GM18526 (cell line): ENCODE measurements around the gene HDGFL3.

ENCODE experiments used
- POLR2A ChIP-seq: IDR thresholded peaks from 3 replicates; pipeline ENCODE4 v1.6.1; 2011; ENCODE audit not compliant: insufficient read length; ENCODE audit errors: extremely low read depth

The HDGFL3 gene

GRCh38 chr15:83100097-83100646, 107.5 kb downstream of the HDGFL3 start:
- no peak for TF ChIP-seq POLR2A

DNA sequence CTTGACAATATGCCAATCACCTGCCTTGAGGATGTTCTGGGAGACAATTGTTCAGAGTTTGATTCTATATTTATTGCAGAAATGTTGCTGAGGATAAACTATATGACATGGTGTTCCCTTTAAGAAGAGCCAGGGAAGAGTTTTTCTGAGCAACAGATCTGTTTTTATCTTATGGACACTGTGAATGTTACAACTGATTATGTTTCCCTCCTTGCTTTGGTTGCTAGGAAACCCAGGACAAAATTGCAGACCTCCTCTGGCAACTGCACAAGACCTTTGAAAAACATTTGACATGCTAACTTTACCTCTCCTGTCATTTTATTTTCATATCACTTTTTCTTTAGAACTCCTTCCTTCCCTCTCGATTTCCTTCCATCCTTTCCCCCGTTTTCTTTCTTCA, 108.3 kb downstream of the HDGFL3 start:
- no peak for TF ChIP-seq POLR2A

DNA sequence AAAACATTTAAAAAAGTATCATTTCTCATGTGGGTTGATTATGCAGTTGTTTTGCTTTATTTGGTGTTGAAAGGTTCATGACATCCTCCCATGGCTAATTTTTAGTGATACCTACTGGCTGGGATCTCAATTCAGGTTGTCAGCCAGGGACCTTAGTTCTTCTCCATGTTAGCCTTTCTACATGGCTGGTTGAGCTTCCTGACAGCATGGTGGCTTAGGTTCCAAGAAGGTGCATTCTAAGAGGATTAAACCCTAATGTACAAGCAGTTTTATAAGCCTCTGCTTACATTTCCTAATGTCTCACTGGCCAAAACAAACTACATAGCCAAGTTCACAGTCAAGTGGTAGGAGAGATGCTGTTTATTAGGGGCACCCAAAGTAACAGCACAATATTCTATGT, 109.5 kb downstream of the HDGFL3 start:
- no peak for TF ChIP-seq POLR2A

DNA sequence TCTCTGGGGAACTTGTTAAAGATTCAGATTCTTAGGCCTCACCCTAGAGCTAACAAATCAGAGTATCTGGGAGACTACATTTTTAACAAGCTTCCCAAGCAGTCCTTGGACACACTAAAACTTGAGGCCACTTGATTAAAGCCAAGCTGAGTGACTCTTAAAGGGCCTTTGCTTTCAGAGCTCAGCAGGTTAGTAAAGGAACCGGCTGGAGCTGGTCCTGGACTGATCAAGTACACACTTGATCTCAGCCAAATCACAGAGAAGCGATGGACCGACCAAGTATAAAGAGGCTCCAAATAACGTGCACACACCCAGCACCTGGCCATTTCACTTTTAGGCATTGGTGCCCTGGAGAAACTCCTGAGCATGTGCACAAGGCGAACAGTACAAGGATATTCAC, 113.0 kb downstream of the HDGFL3 start:
- TF ChIP-seq POLR2A = no peak

DNA sequence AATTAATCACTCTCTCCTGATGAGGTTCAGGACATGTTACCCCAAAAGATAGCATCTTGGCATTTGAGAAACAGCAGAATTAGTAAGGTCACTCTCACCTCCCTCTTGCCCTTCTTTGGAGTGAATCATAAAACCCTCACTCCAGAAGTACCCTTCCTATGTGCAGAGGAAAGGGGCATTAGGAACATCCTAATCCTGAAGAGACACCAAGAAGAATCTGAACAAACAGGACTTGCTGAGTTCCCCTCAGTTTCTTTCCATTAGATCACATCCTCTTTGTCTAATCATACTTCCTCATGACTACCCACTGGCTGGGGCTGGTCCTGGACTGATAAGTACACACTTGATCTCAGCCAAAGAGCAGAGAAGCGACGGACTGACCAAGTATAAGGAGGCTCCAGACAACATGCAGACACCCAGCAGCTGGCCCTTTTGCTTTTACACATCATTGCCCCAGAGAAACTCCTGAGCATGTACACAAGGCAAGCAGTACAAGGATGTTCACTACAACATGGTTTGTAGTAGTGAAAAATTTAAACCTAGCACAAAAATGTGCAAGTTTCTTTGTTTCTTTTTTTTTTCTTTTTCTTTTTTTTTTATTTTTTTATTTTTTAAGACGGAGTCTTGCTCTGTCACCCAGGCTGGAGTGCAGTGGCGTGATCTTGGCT, 115.2 kb downstream of the HDGFL3 start:
- no peak for TF ChIP-seq POLR2A

DNA sequence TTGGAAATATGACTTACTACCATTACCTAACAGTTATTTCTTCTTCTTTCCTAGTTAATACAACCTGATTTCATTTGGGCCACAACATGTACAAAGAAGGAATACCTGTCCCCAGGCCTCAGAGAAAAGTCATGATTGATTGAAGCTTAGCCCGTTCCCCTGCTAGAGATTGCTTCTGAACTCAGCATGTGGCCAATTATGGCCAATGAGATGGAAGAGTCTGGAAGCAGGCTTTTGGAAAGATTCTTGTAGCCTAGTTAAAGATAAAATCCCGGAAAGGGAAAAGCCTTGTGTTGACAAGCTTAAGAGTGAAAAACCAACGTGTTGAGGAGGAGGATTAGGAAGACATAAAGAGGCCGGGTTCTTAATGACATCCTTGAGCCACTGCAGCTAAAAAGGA, 117.2 kb downstream of the HDGFL3 start:
- no peak for TF ChIP-seq POLR2A

DNA sequence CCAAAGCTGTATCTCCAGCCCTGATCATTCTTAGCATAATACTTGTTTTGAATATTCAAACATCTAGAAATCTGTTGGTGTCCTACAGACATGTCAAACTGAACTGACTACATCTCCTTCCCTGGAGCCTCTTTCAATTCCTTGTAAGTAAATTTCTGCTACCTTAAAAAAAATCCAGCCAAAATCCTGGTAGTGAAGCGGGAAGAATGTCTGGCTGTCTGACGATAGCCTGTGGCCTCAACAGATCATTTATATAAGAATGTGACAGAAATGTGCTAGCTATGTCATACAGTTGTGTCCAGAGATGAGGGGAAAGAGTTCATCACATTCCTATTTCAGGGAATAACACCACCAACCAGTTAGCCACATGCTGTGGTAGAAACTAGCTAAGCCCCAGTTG, 118.7 kb downstream of the HDGFL3 start:
- TF ChIP-seq POLR2A = no peak

- no peak for TF ChIP-seq POLR2A
Observed at GRCh38 chr15:83087576-83087975, 120.0 kb downstream of the HDGFL3 start.

DNA sequence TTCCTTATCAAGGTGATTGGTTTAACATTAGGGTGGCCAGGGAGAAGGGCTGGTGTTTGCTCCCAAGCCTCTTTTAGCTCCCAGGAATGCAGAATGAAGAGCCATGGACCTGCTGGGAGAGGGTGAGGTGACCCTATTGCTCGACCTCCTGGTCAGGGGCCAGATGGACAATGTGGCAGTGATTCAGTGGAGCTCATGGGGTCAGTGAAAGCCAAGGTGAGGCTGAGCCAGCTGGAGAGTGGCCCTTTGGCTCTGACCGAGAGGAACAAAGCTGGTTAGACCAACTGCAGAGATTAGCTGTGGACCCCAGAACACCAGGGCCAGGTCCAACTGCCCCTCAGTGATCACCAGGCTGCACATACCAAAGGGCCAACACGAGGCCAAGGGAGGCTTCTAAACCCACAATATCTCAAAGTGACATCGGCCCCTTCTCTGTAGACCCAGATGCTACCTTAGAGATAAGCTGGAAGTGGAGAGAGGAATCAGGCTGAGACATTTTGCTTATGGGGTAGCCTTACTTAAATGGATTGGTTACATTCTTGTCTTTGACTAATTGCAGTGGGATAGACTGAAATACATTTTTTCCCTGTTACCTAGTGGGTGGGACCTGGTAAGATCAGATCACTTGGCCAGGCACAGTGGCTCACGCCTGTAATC, 124.8 kb downstream of the HDGFL3 start:
- no peak for TF ChIP-seq POLR2A

- TF ChIP-seq POLR2A = no peak
Observed at GRCh38 chr15:83081256-83082014, 126.2 kb downstream of the HDGFL3 start.

GRCh38 chr15:83078712-83079111, 128.9 kb downstream of the HDGFL3 start:
- TF ChIP-seq POLR2A = no peak
